Ovary (tissue), 9 donors: ENCODE measurements around the gene PROZ. TPM values are rescaled to one million over a fixed set of nuclear protein-coding genes. Genes with fewer than 3 reads are reported as not detected.

Source experiments
- DNase-seq, 5 donors: peaks; one replicate each; pipeline ENCODE4 v3.0.0-alpha.2; 2019 to 2020
- H3K27ac ChIP-seq, 2 donors: fragments of 200-600 bp; one replicate each; pipeline versions ENCODE4 v1.5.1 to v1.8.0; 2019 to 2022
- H3K27me3 ChIP-seq: fragments of 200-600 bp; one replicate; pipeline ENCODE4 v1.8.0; 2022
- H3K36me3 ChIP-seq: fragments of 200-600 bp; sonication (generic); one replicate; pipeline ENCODE4 v1.5.1; 2019
- H3K4me1 ChIP-seq: one replicate; pipeline ENCODE4 v1.8.1; 2013; ENCODE audit warnings: mild to moderate bottlenecking, moderate library complexity; ENCODE audit not compliant: insufficient read depth
- H3K4me3 ChIP-seq: fragments of 200-600 bp; sonication (generic); one replicate; pipeline ENCODE4 v1.5.1; 2017
- H3K9me3 ChIP-seq, 2 donors: fragments of 200-600 bp in 1 of 2; sonication (generic) in 1 of 2; one replicate each; pipeline versions ENCODE4 v1.5.1 to v1.8.1; 2013 to 2019; ENCODE audit warnings: mild to moderate bottlenecking in 1 of 2, moderate library complexity in 1 of 2
- CTCF ChIP-seq, 3 donors: fragments of 450-650 bp in 2 of 3; fragments of 200-600 bp in 1 of 3; IDR thresholded peaks; one replicate each; pipeline versions ENCODE4 v1.5.1 to v1.8.0; 2016 to 2022; ENCODE audit warnings: antibody characterized with exemption in 3 of 3, mild to moderate bottlenecking in 1 of 3
- EP300 ChIP-seq: sonication (generic); formaldehyde crosslinking; IDR thresholded peaks from one replicate; pipeline ENCODE4 v1.6.1; 2017; ENCODE audit warnings: antibody characterized with exemption
- POLR2A ChIP-seq: fragments of 450-650 bp; IDR thresholded peaks from one replicate; pipeline ENCODE4 v1.6.1; 2017; ENCODE audit warnings: antibody characterized with exemption, mild to moderate bottlenecking, moderate library complexity
- WGBS, 3 donors: extraction: QIAGEN DNeasy Blood & Tissue Kit in 1 of 3; methylation state at CpG; one replicate each; pipeline versions ENCODE4 v1.1.5 to v1.1.7; 2013 to 2017; 5-methylcytosine and 5-hydroxymethylcytosine counted together
- intact Hi-C, 4 donors: fragments of 100-400 bp; cut with DNase I; formaldehyde crosslinking; loops; one replicate each; pipeline versions ENCODE4 v1.11.0 to v1.15.1; 2022 to 2023
- polyA plus RNA-seq, 2 donors: library from polyadenylated mRNA; stranded (reverse); fragments of 200-250 nt in 1 of 2; fragments of 350-450 nt in 1 of 2; fragmentation: Illumina TruSeq in 1 of 2; extraction: RNeasy Lipid Tissue Mini Kit (QIAGEN cat#74804) in 1 of 2; gene quantifications; one replicate each; pipeline ENCODE4 v1.2.3, GENCODE V29; 2013 to 2014
- total RNA-seq, 7 donors: library from RNA; depleted of rRNA in 2 of 7; stranded (reverse); fragments of >200 nt in 2 of 7; fragmentation: NEBNext Ultra II Directional in 3 of 7; extraction: Animal tissue kit (Norgen Biotek cat#: 25700) in 3 of 7; gene quantifications; one replicate each; pipeline versions ENCODE4 v1.1.0 to v1.2.4, GENCODE V29; 2016 to 2023
- donor health status: DM: no; HTN: no; CAD: no; lungs with moderate emphysema.
- donor health status: DM: no; HTN: no; CAD: no.
- donor health status: Bipolar disorder and iron deficiency.
- donor health status: DM: yes; HTN: yes; CAD: no.
- donor health status: DM: no; HTN: no; CAD: no.
- donor health status: DM: yes; HTN: yes; CAD: no.

PROZ gene
- total and polyA plus RNA-seq, 9 donors = not detected

- Histone ChIP-seq H3K4me3 (no peak overlapping the region), H3K4me1 (no peaks in the 10 kb centered on the region), H3K27me3 (no peaks in the 10 kb centered on the region), H3K36me3 (no peaks in the 10 kb centered on the region), H3K9me3 (no peaks in the 10 kb centered on the region), H3K27ac (no peak overlapping the region)
- intact Hi-C loops = no loop called here
- TF ChIP-seq POLR2A = no peak
- no peak for TF ChIP-seq EP300
- no peak for TF ChIP-seq CTCF (IDR thresholded peaks at IDR 0.05)
- DNase-seq = no peak
- 93 to 94% (median 94%) methylated on average over 10 of the region's 10 CpGs for WGBS, 3 donors
These were observed 8.7 kb downstream of the PROZ start for GRCh38 chr13:113167155-113167554.

GRCh38 chr13:113167575-113167974, 9.1 kb downstream of the PROZ start:
- WGBS, 3 donors = 98% methylated on average over 3 of the region's 3 CpGs
- Histone ChIP-seq H3K27me3 (no peaks in the 10 kb centered on the region), H3K4me3 (no peak overlapping the region), H3K9me3 (no peaks in the 10 kb centered on the region), H3K4me1 (no peaks in the 10 kb centered on the region), H3K36me3 (no peaks in the 10 kb centered on the region), H3K27ac (no peak overlapping the region)
- no peak for DNase-seq
- intact Hi-C loops = no loop called here
- TF ChIP-seq POLR2A (no peak), CTCF (IDR thresholded peaks at IDR 0.05) (no peak), EP300 (no peak)

- Histone ChIP-seq H3K36me3 (no peaks in the 10 kb centered on the region), H3K9me3 (no peaks in the 10 kb centered on the region), H3K27me3 (no peaks in the 10 kb centered on the region), H3K4me3 (no peak overlapping the region), H3K27ac (no peak overlapping the region), H3K4me1 (no peaks in the 10 kb centered on the region)
- no peak for DNase-seq
- WGBS, 3 donors = 80 to 98% (median 97%) methylated on average over 7 of the region's 7 CpGs
- TF ChIP-seq CTCF (IDR thresholded peaks at IDR 0.05) (no peak), EP300 (no peak), POLR2A (no peak)
- intact Hi-C loops = no loop called here
These were observed 9.8 kb downstream of the PROZ start for GRCh38 chr13:113168211-113168610.

GRCh38 chr13:113169277-113170272, 11.1 kb downstream of the PROZ start:
- TF ChIP-seq CTCF (IDR thresholded peaks at IDR 0.05) (no peak), EP300 (no peak), POLR2A (no peak)
- Histone ChIP-seq H3K27ac (no peak overlapping the region), H3K4me3 (no peak overlapping the region), H3K4me1 (no peaks in the 10 kb centered on the region), H3K36me3 (no peaks in the 10 kb centered on the region), H3K27me3 (no peaks in the 10 kb centered on the region), H3K9me3 (no peaks in the 10 kb centered on the region)
- intact Hi-C loops = no loop called here
- DNase-seq = no peak
- WGBS, 3 donors = 91 to 95% (median 93%) methylated on average over 13 of the region's 13 CpGs
